SU-DHL-6 (cell line): Measurements from ENCODE around the gene KCNF1.

Source experiments
- EZH2phosphoT487 ChIP-seq: fragments of 200-600 bp; sonication (generic), shearing (Covaris generic); conservative IDR thresholded peaks from 2 replicates; pipeline ENCODE4 v1.6.1; 2018; ENCODE audit warnings: mild to moderate bottlenecking, antibody characterized with exemption, low read length, moderate library complexity, mixed read lengths
- TF ChIP-seq, protein P1 (sequence below): fragments of 200-600 bp; sonication (generic); IDR thresholded peaks from one replicate; pipeline ENCODE4 v1.5.1; 2017; ENCODE audit warnings: antibody characterized with exemption, mild to moderate bottlenecking, low read length, moderate library complexity; ENCODE audit not compliant: insufficient read depth, poor library complexity, severe bottlenecking

DNA sequence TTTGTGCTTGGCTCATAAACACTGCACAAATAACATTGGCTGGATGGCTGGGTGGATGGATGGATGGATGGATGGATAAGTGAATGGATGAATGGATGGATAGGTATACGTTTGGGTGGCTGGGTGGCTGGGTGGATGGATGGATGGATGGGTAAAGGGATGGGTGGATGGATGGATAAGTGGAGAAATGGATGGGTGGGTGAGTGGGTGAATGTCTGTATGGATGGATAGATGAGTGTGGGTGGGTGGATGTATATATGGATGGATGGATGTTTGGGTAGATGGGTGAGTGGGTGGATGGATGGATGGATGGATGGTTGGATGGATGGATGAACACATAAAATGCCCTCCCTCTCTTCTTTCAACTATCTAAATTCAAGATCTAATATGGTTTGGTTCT lies 38.1 kb downstream of the KCNF1 start:
- TF ChIP-seq, protein P1, sequence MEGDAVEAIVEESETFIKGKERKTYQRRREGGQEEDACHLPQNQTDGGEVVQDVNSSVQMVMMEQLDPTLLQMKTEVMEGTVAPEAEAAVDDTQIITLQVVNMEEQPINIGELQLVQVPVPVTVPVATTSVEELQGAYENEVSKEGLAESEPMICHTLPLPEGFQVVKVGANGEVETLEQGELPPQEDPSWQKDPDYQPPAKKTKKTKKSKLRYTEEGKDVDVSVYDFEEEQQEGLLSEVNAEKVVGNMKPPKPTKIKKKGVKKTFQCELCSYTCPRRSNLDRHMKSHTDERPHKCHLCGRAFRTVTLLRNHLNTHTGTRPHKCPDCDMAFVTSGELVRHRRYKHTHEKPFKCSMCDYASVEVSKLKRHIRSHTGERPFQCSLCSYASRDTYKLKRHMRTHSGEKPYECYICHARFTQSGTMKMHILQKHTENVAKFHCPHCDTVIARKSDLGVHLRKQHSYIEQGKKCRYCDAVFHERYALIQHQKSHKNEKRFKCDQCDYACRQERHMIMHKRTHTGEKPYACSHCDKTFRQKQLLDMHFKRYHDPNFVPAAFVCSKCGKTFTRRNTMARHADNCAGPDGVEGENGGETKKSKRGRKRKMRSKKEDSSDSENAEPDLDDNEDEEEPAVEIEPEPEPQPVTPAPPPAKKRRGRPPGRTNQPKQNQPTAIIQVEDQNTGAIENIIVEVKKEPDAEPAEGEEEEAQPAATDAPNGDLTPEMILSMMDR: no peak
- TF ChIP-seq EZH2phosphoT487: no peak
